ENCODE results near the gene PTPRD.

The PTPRD gene

GRCh38 chr9:10000669-10001068 is 612.1 kb downstream of the PTPRD start:
- no peak overlapping the region for H3K9ac ChIP-seq (ENCODE audit: low read length)
- H3K4me3 ChIP-seq (ENCODE audit: insufficient read depth, low read length, poor library complexity, severe bottlenecking) = no peak overlapping the region
- no peaks in the 10 kb centered on the region for H3K9me2 ChIP-seq (replicated peaks; ENCODE audit: insufficient read depth, low read length)
- no peak overlapping the region for H3K4me2 ChIP-seq (ENCODE audit: low read depth, low read length, poor library complexity, severe bottlenecking)
- no peak overlapping the region for H2AFZ ChIP-seq (ENCODE audit: low read depth, low read length, severe bottlenecking)
- H3F3A ChIP-seq (ENCODE audit: insufficient read depth) = no peaks in the 10 kb centered on the region
- no peak for TF ChIP-seq EZH2phosphoT487 (conservative IDR thresholded peaks at IDR 0.05; ENCODE audit: low read length)
- no peak for TF ChIP-seq CTCF (IDR thresholded peaks at IDR 0.05; ENCODE audit: insufficient read depth, low read length, poor library complexity, severe bottlenecking)
- H3K27me3 ChIP-seq (ENCODE audit: low read length) = no peaks in the 10 kb centered on the region
- no peaks in the 10 kb centered on the region for H3K36me3 ChIP-seq (ENCODE audit: low read length)
- H3K27ac ChIP-seq (ENCODE audit: low read depth, low read length) = no peak overlapping the region
- H3K79me2 ChIP-seq (ENCODE audit: insufficient read depth, low read length) = no peaks in the 10 kb centered on the region
- no peaks in the 10 kb centered on the region for H3K9me3 ChIP-seq (ENCODE audit: insufficient read depth, low read length)
- no peaks in the 10 kb centered on the region for H4K20me1 ChIP-seq (ENCODE audit: low read depth, low read length)

- H3K4me2 ChIP-seq (ENCODE audit: low read depth, low read length, poor library complexity, severe bottlenecking) = no peak overlapping the region
- H3K36me3 ChIP-seq (ENCODE audit: low read length) = no peaks in the 10 kb centered on the region
- H3K27me3 ChIP-seq (ENCODE audit: low read length) = no peaks in the 10 kb centered on the region
- H3F3A ChIP-seq (ENCODE audit: insufficient read depth) = no peaks in the 10 kb centered on the region
- no peak overlapping the region for H3K27ac ChIP-seq (ENCODE audit: low read depth, low read length)
- H3K9me3 ChIP-seq (ENCODE audit: insufficient read depth, low read length) = no peaks in the 10 kb centered on the region
- no peaks in the 10 kb centered on the region for H3K79me2 ChIP-seq (ENCODE audit: insufficient read depth, low read length)
- TF ChIP-seq EZH2phosphoT487 (conservative IDR thresholded peaks at IDR 0.05; ENCODE audit: low read length) (no peak), CTCF (IDR thresholded peaks at IDR 0.05; ENCODE audit: insufficient read depth, low read length, poor library complexity, severe bottlenecking) (peak; percentile 19)
- H3K4me3 ChIP-seq (ENCODE audit: insufficient read depth, low read length, poor library complexity, severe bottlenecking) = no peak overlapping the region
- H4K20me1 ChIP-seq (ENCODE audit: low read depth, low read length) = no peaks in the 10 kb centered on the region
- no peaks in the 10 kb centered on the region for H3K9me2 ChIP-seq (replicated peaks; ENCODE audit: insufficient read depth, low read length)
- H3K9ac ChIP-seq (ENCODE audit: low read length) = no peak overlapping the region
- H2AFZ ChIP-seq (ENCODE audit: low read depth, low read length, severe bottlenecking) = no peak overlapping the region
These were observed 614.1 kb downstream of the PTPRD start for GRCh38 chr9:9998491-9999287.

GRCh38 chr9:9997585-9997984 is 615.2 kb downstream of the PTPRD start:
- H2AFZ ChIP-seq (ENCODE audit: low read depth, low read length, severe bottlenecking) = no peak overlapping the region
- no peaks in the 10 kb centered on the region for H3K9me2 ChIP-seq (replicated peaks; ENCODE audit: insufficient read depth, low read length)
- H3K36me3 ChIP-seq (ENCODE audit: low read length) = no peaks in the 10 kb centered on the region
- no peaks in the 10 kb centered on the region for H3K27me3 ChIP-seq (ENCODE audit: low read length)
- no peak overlapping the region for H3K4me3 ChIP-seq (ENCODE audit: insufficient read depth, low read length, poor library complexity, severe bottlenecking)
- H3K9me3 ChIP-seq (ENCODE audit: insufficient read depth, low read length) = no peaks in the 10 kb centered on the region
- H4K20me1 ChIP-seq (ENCODE audit: low read depth, low read length) = no peaks in the 10 kb centered on the region
- no peaks in the 10 kb centered on the region for H3F3A ChIP-seq (ENCODE audit: insufficient read depth)
- H3K9ac ChIP-seq (ENCODE audit: low read length) = no peak overlapping the region
- TF ChIP-seq EZH2phosphoT487 (conservative IDR thresholded peaks at IDR 0.05; ENCODE audit: low read length) = no peak
- TF ChIP-seq CTCF (IDR thresholded peaks at IDR 0.05; ENCODE audit: insufficient read depth, low read length, poor library complexity, severe bottlenecking) = no peak
- H3K4me2 ChIP-seq (ENCODE audit: low read depth, low read length, poor library complexity, severe bottlenecking) = no peak overlapping the region
- no peak overlapping the region for H3K27ac ChIP-seq (ENCODE audit: low read depth, low read length)
- no peaks in the 10 kb centered on the region for H3K79me2 ChIP-seq (ENCODE audit: insufficient read depth, low read length)
